ENCODE data around the gene ATRN.

GRCh38 chr20:3577366-3577765, 106.5 kb downstream of the ATRN start:
- TF ChIP-seq CTBP1 (IDR thresholded peaks at IDR 0.05; ENCODE audit: borderline replicate concordance) (no peak), FOXM1 (IDR thresholded peaks at IDR 0.05; ENCODE audit: borderline replicate concordance) (no peak), BHLHE40 (IDR thresholded peaks at IDR 0.05; ENCODE audit: borderline replicate concordance) (no peak), SUZ12 (IDR thresholded peaks at IDR 0.05) (no peak), SP1 (IDR thresholded peaks at IDR 0.05) (no peak), HDGF (IDR thresholded peaks at IDR 0.05; ENCODE audit: borderline replicate concordance) (no peak), L3MBTL2 (conservative IDR thresholded peaks at IDR 0.05) (no peak), FOXK2 (IDR thresholded peaks at IDR 0.05) (no peak), ARNT (IDR thresholded peaks at IDR 0.05) (no peak), ZNF384 (IDR thresholded peaks at IDR 0.05) (no peak), FOXA1 (IDR thresholded peaks at IDR 0.05) (no peak)
